Left ventricle myocardium inferior (tissue), 1 donor: ENCODE measurements around the gene PRKCE. TPM values are rescaled to one million over a fixed set of nuclear protein-coding genes. Genes with fewer than 3 reads are reported as not detected.

ENCODE experiments used
- DNase-seq: peaks from one replicate; pipeline ENCODE4 v3.0.0-alpha.2; 2020
- H3K27ac ChIP-seq: fragments of 200-600 bp; replicated peaks from 2 replicates; pipeline ENCODE4 v1.8.0; 2021
- H3K27me3 ChIP-seq: fragments of 200-600 bp; 2 replicates; pipeline ENCODE4 v1.8.0; 2021; ENCODE audit warnings: low read depth
- H3K36me3 ChIP-seq: fragments of 200-600 bp; 2 replicates; pipeline ENCODE4 v1.8.0; 2021
- H3K4me1 ChIP-seq: fragments of 200-600 bp; 2 replicates; pipeline ENCODE4 v1.8.0; 2021
- H3K4me3 ChIP-seq: fragments of 200-600 bp; 2 replicates; pipeline ENCODE4 v1.8.0; 2021; ENCODE audit warnings: mild to moderate bottlenecking, moderate library complexity
- H3K9me3 ChIP-seq: fragments of 200-600 bp; replicated peaks from 2 replicates; pipeline ENCODE4 v1.8.0; 2021
- CTCF ChIP-seq: fragments of 200-600 bp; IDR thresholded peaks from 2 replicates; pipeline ENCODE4 v1.8.0; 2021; ENCODE audit warnings: antibody characterized with exemption, mild to moderate bottlenecking, borderline replicate concordance
- intact Hi-C: fragments of 100-400 bp; cut with micrococcal nuclease; formaldehyde crosslinking; loops from one replicate; pipeline ENCODE4 v1.11.0; 2022
- total RNA-seq: library from RNA; stranded (reverse); fragmentation: NEBNext Ultra II Directional; extraction: Animal tissue kit (Norgen Biotek cat#: 25700); gene quantifications from one replicate; pipeline ENCODE4 v1.2.1, GENCODE V29; 2021
- donor health status: DM: no; HTN: yes; CAD: no; lungs with severe emphysema.

Gene PRKCE
- total RNA-seq, 1 donor from 2014 or later: 14.7 TPM

- no peak for DNase-seq
- Histone ChIP-seq H3K27me3 (no peaks in the 10 kb centered on the region), H3K9me3 (no peaks in the 10 kb centered on the region), H3K27ac (no peak overlapping the region), H3K4me3 (no peak overlapping the region), H3K36me3 (peaks cover 8% of the 10 kb centered on the region), H3K4me1 (peaks cover 33% of the 10 kb centered on the region)
- intact Hi-C loops: no loop called here
- TF ChIP-seq CTCF: no peak
Observed at GRCh38 chr2:45988879-45989278, 337.4 kb downstream of the PRKCE start.

- Histone ChIP-seq H3K4me1 (peaks cover 33% of the 10 kb centered on the region), H3K27me3 (no peaks in the 10 kb centered on the region), H3K9me3 (no peaks in the 10 kb centered on the region), H3K27ac (no peak overlapping the region), H3K4me3 (no peak overlapping the region), H3K36me3 (peaks cover 5% of the 10 kb centered on the region)
- DNase-seq: no peak
- intact Hi-C loops: no loop called here
- TF ChIP-seq CTCF: no peak
Observed at GRCh38 chr2:45990131-45990530, 338.7 kb downstream of the PRKCE start.

DNA sequence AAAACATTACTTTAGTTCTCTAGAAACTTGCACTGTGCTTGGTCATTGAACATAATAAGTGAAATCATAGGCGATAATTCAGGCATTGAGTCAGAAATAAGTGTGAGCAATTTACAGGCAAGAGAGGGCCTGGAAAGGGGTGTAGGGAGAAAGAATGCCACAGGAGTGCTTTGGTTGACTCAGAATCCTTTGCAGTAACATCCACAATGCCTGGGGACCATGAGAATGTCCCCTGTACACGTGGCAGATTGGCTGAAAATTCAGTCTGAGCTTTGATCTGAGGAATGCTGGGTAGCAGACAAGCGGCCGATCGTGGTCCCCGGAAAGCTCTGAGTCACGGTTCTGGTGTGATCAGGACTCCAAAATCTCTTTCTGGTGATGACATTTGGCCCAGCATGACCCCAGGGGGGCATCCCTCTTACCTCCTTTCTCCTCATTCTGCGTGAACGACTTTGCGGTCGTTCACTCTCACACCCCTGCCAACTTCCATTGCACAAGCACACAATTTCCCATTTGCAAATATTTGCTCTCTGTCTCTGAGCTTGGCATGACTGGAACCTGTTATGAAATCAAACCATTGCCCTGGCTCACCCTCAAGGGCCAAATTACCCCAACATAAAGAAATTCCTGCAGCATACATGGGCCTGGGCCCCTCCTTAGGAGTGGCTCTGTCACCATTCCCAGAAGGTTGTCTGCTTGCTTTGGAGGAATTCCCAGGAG is 340.7 kb downstream of the PRKCE start:
- Histone ChIP-seq H3K36me3 (peaks cover 5% of the 10 kb centered on the region), H3K4me3 (no peak overlapping the region), H3K27ac (peak overlapping the region; percentile 24), H3K9me3 (no peaks in the 10 kb centered on the region), H3K4me1 (peaks cover 33% of the 10 kb centered on the region), H3K27me3 (no peaks in the 10 kb centered on the region)
- intact Hi-C loops: no loop called here
- no peak for TF ChIP-seq CTCF
- no peak for DNase-seq

DNA sequence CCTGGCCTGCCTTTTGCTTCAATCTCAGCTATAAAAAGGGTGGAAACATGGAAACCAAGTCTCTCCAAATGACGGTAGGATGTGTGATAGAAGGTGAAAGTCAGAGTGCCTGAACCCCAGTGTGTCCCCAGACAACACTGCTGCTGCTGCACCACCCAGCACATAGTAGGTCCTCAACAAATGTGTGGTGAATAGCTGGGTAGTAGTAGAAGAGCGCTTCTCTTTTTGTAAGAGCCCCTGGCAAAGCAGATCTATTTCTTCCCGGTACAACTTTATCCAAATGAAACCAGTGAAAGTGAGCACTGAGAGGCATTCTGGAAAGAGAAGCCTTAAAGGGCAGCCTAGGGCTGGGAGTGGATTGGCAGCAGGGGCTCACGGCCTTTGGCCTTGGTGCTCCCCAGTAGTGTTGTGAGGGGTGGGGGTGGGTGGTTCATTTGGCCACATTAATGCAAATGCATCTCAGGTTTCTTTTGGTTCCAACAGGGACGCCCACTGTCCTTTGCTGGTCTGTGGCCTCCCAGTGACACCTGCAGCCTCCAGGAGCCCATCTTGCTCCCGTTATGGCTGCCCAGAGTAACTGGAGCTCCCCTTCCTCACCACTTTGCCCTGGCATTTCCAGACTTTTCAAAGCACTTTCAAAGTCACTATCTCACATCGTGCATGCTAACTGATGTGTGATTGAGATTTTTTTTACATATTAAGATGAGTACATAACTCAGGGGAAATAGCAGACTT is 341.4 kb downstream of the PRKCE start:
- intact Hi-C loops: no loop called here
- DNase-seq: no peak
- Histone ChIP-seq H3K9me3 (no peaks in the 10 kb centered on the region), H3K27me3 (no peaks in the 10 kb centered on the region), H3K27ac (peak overlapping the region; percentile 24), H3K4me3 (no peak overlapping the region), H3K36me3 (peaks cover 5% of the 10 kb centered on the region), H3K4me1 (peaks cover 33% of the 10 kb centered on the region)
- no peak for TF ChIP-seq CTCF

- H3K9me3 ChIP-seq: no peaks in the 10 kb centered on the region
- H3K27me3 ChIP-seq: no peaks in the 10 kb centered on the region
- intact Hi-C loops: no loop called here
- H3K4me3 ChIP-seq: no peak overlapping the region
- peaks cover 5% of the 10 kb centered on the region for H3K36me3 ChIP-seq
- DNase-seq: no peak
- peaks cover 33% of the 10 kb centered on the region for H3K4me1 ChIP-seq
- no peak overlapping the region for H3K27ac ChIP-seq
- TF ChIP-seq CTCF: peak; percentile 91
Observed at GRCh38 chr2:45993476-45993991, 342.1 kb downstream of the PRKCE start.
